Osteocyte (in vitro differentiated cells): ENCODE measurements around the gene NFASC. TPM values are rescaled to one million over a fixed set of nuclear protein-coding genes. Genes with fewer than 3 reads are reported as not detected.

Experiments used
- DNase-seq: peaks from one replicate; pipeline ENCODE4 v3.0.0; 2021; ENCODE audit warnings: mixed read lengths; ENCODE audit not compliant: unreplicated experiment; ENCODE audit errors: extremely low spot score
- H3K27ac Mint-ChIP-seq: one replicate; pipeline ENCODE4 v1.8.0; 2021; ENCODE audit warnings: mild to moderate bottlenecking, mixed read lengths; ENCODE audit not compliant: unreplicated experiment
- H3K27me3 Mint-ChIP-seq: one replicate; pipeline ENCODE4 v1.8.0; 2021; ENCODE audit warnings: mixed read lengths; ENCODE audit not compliant: unreplicated experiment
- H3K36me3 Mint-ChIP-seq: one replicate; pipeline ENCODE4 v1.8.0; 2021; ENCODE audit warnings: mixed read lengths; ENCODE audit not compliant: unreplicated experiment
- H3K4me1 Mint-ChIP-seq: one replicate; pipeline ENCODE4 v1.8.0; 2021; ENCODE audit warnings: mixed read lengths; ENCODE audit not compliant: unreplicated experiment
- H3K4me3 Mint-ChIP-seq: one replicate; pipeline ENCODE4 v1.8.0; 2021; ENCODE audit warnings: mild to moderate bottlenecking, moderate library complexity, mixed read lengths; ENCODE audit not compliant: unreplicated experiment
- H3K9me3 Mint-ChIP-seq: one replicate; pipeline ENCODE4 v1.8.0; 2021; ENCODE audit warnings: mixed read lengths; ENCODE audit not compliant: unreplicated experiment
- total RNA-seq: library from RNA; stranded (reverse); gene quantifications from 2 replicates; pipeline ENCODE4 v1.2.1, GENCODE V29; 2021
- TF ChIP-seq, protein P1 (sequence below): fragments of 200-600 bp; sonication (generic); IDR thresholded peaks from 2 replicates; pipeline ENCODE4 v1.5.0; 2021; ENCODE audit warnings: antibody characterized with exemption, mild to moderate bottlenecking, moderate library complexity

NFASC gene
- total RNA-seq, 1 donor from 2014 or later = not detected

DNA sequence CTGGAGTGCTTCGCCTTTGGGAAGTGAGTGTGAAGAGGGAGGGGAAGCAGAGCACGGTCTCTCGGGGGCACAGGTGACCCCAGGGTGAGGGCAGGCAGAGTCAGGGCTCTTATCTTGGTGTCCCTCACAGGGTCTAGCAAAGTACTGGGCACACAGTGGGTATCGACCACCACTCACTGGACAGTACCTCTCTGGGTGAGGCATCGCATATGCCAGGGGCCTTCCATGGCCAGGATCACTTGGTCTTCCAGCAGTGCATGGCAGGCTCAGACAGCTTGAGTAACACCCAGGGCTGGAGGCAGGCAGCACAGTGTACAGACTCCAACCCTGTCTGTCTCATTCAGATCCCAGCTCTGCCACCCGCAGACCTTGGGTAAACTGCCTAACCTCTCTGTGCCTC lies 189.0 kb downstream of the NFASC start:
- no peak overlapping the region for H3K27ac Mint-ChIP-seq

DNA sequence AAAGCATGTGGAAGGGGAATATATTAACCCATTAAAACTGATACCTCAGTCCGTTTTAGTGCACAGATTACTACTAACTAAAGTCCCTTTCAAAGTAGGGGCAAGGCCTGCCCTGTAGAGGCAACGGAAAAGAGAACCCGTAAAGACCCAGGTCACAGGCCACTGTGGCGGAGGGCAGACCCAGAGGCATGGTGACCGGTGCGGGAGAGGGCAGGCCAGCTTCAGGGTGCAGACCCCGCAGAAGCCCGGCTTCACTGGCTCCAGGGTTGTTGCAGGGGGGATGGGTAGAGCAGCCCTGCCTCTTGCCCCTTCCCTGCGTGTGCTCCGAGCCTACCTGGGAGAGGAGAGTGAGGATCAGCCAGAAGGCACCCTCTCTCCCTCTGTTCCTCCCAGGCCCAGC lies 190.1 kb downstream of the NFASC start:
- Mint-ChIP-seq H3K36me3 (no peaks in the 10 kb centered on the region), H3K4me3 (no peak overlapping the region), H3K27ac (no peak overlapping the region), H3K9me3 (no peaks in the 10 kb centered on the region), H3K27me3 (peaks cover 6% of the 10 kb centered on the region), H3K4me1 (peaks cover 3% of the 10 kb centered on the region)
- TF ChIP-seq, protein P1, sequence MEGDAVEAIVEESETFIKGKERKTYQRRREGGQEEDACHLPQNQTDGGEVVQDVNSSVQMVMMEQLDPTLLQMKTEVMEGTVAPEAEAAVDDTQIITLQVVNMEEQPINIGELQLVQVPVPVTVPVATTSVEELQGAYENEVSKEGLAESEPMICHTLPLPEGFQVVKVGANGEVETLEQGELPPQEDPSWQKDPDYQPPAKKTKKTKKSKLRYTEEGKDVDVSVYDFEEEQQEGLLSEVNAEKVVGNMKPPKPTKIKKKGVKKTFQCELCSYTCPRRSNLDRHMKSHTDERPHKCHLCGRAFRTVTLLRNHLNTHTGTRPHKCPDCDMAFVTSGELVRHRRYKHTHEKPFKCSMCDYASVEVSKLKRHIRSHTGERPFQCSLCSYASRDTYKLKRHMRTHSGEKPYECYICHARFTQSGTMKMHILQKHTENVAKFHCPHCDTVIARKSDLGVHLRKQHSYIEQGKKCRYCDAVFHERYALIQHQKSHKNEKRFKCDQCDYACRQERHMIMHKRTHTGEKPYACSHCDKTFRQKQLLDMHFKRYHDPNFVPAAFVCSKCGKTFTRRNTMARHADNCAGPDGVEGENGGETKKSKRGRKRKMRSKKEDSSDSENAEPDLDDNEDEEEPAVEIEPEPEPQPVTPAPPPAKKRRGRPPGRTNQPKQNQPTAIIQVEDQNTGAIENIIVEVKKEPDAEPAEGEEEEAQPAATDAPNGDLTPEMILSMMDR = no peak
- DNase-seq = no peak

More for the DNA sequence above, 189.0 kb downstream of the NFASC start:
- peaks cover 3% of the 10 kb centered on the region for H3K4me1 Mint-ChIP-seq
- no peak overlapping the region for H3K4me3 Mint-ChIP-seq
- no peaks in the 10 kb centered on the region for H3K9me3 Mint-ChIP-seq
- peaks cover 14% of the 10 kb centered on the region for H3K27me3 Mint-ChIP-seq
- DNase-seq = no peak
- TF ChIP-seq, protein P1 = no peak
- no peaks in the 10 kb centered on the region for H3K36me3 Mint-ChIP-seq

DNA sequence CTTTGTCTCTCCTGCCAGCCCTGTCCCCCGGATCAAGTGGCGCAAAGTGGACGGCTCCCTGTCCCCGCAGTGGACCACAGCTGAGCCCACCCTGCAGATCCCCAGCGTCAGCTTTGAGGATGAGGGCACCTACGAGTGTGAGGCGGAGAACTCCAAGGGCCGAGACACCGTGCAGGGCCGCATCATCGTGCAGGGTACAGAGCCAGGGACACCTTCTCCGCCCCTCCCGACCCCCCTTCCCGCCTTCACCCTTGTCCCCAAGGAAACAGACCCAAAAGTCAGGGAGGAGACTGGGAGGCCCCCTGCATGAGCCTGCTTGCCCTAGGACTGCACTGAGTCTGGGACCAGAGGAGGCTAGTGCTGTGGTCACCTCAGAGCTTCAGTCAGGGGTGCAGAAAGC lies 190.6 kb downstream of the NFASC start:
- H3K27ac Mint-ChIP-seq = no peak overlapping the region
- H3K36me3 Mint-ChIP-seq = no peaks in the 10 kb centered on the region
- TF ChIP-seq, protein P1 = no peak
- no peak overlapping the region for H3K4me3 Mint-ChIP-seq
- peaks cover 7% of the 10 kb centered on the region for H3K27me3 Mint-ChIP-seq
- no peaks in the 10 kb centered on the region for H3K9me3 Mint-ChIP-seq
- DNase-seq = no peak
- peaks cover 3% of the 10 kb centered on the region for H3K4me1 Mint-ChIP-seq

DNA sequence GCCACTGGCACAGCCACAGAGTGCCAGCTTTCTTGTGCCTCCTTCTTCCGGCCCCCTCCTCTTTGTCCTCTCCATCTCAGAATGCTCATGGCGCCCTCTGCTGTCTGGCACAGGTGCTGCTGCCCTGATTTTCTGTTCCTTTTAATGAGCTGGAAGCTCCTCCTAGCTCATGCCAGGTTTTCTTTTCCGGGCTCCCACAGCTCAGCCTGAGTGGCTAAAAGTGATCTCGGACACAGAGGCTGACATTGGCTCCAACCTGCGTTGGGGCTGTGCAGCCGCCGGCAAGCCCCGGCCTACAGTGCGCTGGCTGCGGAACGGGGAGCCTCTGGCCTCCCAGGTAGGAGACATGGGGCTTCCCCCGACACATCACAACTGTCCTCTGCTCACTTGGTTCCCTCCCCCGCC lies 191.0 kb downstream of the NFASC start:
- no peak overlapping the region for H3K27ac Mint-ChIP-seq
- H3K4me3 Mint-ChIP-seq = no peak overlapping the region
- TF ChIP-seq, protein P1 = peak; percentile 92
- H3K36me3 Mint-ChIP-seq = no peaks in the 10 kb centered on the region
- H3K27me3 Mint-ChIP-seq = peaks cover 11% of the 10 kb centered on the region
- peak; percentile 92 for DNase-seq
- H3K9me3 Mint-ChIP-seq = no peaks in the 10 kb centered on the region
- H3K4me1 Mint-ChIP-seq = peaks cover 3% of the 10 kb centered on the region

DNA sequence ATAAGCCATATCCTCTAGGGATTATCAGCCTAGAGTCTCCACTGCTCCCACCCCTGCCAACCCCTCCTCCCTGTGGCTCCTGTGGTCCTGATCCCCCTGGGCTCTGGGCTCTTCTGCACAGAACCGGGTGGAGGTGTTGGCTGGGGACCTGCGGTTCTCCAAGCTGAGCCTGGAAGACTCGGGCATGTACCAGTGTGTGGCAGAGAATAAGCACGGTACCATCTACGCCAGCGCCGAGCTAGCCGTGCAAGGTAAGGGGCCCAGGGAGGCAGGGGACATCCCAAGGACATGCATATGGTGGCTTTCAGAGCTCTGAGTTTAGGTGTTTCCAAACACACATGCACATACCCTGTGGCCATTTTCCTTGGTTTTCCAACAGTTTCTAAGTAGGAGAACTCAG lies 191.7 kb downstream of the NFASC start:
- Mint-ChIP-seq H3K4me3 (no peak overlapping the region), H3K4me1 (peaks cover 3% of the 10 kb centered on the region), H3K27me3 (peaks cover 11% of the 10 kb centered on the region), H3K9me3 (no peaks in the 10 kb centered on the region), H3K36me3 (no peaks in the 10 kb centered on the region), H3K27ac (no peak overlapping the region)
- no peak for DNase-seq
- TF ChIP-seq, protein P1 = no peak
